Measurements from ENCODE around the gene CTRL.

Gene CTRL

GRCh38 chr16:67941469-67942199 lies 10.0 kb upstream of the CTRL start:
- peak; percentile 2 for ATAC-seq
- TF ChIP-seq ESRRG (CRISPR knock-in tag; IDR thresholded peaks at IDR 0.05) (no peak), CSDC2 (CRISPR knock-in tag; IDR thresholded peaks at IDR 0.05) (no peak), GLIS3 (CRISPR knock-in tag; IDR thresholded peaks at IDR 0.05) (no peak), ZC3H10 (CRISPR knock-in tag; IDR thresholded peaks at IDR 0.05) (no peak), POU6F1 (CRISPR knock-in tag; IDR thresholded peaks at IDR 0.05; ENCODE audit: borderline replicate concordance, low read depth) (no peak), RARB (CRISPR knock-in tag; IDR thresholded peaks at IDR 0.05) (no peak)
- TF ChIP-seq, protein P1, sequence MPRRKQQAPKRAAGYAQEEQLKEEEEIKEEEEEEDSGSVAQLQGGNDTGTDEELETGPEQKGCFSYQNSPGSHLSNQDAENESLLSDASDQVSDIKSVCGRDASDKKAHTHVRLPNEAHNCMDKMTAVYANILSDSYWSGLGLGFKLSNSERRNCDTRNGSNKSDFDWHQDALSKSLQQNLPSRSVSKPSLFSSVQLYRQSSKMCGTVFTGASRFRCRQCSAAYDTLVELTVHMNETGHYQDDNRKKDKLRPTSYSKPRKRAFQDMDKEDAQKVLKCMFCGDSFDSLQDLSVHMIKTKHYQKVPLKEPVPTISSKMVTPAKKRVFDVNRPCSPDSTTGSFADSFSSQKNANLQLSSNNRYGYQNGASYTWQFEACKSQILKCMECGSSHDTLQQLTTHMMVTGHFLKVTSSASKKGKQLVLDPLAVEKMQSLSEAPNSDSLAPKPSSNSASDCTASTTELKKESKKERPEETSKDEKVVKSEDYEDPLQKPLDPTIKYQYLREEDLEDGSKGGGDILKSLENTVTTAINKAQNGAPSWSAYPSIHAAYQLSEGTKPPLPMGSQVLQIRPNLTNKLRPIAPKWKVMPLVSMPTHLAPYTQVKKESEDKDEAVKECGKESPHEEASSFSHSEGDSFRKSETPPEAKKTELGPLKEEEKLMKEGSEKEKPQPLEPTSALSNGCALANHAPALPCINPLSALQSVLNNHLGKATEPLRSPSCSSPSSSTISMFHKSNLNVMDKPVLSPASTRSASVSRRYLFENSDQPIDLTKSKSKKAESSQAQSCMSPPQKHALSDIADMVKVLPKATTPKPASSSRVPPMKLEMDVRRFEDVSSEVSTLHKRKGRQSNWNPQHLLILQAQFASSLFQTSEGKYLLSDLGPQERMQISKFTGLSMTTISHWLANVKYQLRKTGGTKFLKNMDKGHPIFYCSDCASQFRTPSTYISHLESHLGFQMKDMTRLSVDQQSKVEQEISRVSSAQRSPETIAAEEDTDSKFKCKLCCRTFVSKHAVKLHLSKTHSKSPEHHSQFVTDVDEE (CRISPR knock-in tag; IDR thresholded peaks at IDR 0.05): no peak

- ATAC-seq: no peak
- TF ChIP-seq TCF4 (CRISPR knock-in tag; IDR thresholded peaks at IDR 0.05; ENCODE audit: borderline replicate concordance) (no peak), POU6F1 (CRISPR knock-in tag; IDR thresholded peaks at IDR 0.05; ENCODE audit: borderline replicate concordance, low read depth) (no peak), RARB (CRISPR knock-in tag; IDR thresholded peaks at IDR 0.05) (no peak), PPARA (CRISPR knock-in tag; IDR thresholded peaks at IDR 0.05; ENCODE audit: borderline replicate concordance) (no peak)
- TF ChIP-seq, protein P2, sequence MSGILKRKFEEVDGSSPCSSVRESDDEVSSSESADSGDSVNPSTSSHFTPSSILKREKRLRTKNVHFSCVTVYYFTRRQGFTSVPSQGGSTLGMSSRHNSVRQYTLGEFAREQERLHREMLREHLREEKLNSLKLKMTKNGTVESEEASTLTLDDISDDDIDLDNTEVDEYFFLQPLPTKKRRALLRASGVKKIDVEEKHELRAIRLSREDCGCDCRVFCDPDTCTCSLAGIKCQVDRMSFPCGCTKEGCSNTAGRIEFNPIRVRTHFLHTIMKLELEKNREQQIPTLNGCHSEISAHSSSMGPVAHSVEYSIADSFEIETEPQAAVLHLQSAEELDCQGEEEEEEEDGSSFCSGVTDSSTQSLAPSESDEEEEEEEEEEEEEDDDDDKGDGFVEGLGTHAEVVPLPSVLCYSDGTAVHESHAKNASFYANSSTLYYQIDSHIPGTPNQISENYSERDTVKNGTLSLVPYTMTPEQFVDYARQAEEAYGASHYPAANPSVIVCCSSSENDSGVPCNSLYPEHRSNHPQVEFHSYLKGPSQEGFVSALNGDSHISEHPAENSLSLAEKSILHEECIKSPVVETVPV (CRISPR knock-in tag; IDR thresholded peaks at IDR 0.05): no peak
Observed at GRCh38 chr16:67940446-67941089, 8.9 kb upstream of the CTRL start.

DNA sequence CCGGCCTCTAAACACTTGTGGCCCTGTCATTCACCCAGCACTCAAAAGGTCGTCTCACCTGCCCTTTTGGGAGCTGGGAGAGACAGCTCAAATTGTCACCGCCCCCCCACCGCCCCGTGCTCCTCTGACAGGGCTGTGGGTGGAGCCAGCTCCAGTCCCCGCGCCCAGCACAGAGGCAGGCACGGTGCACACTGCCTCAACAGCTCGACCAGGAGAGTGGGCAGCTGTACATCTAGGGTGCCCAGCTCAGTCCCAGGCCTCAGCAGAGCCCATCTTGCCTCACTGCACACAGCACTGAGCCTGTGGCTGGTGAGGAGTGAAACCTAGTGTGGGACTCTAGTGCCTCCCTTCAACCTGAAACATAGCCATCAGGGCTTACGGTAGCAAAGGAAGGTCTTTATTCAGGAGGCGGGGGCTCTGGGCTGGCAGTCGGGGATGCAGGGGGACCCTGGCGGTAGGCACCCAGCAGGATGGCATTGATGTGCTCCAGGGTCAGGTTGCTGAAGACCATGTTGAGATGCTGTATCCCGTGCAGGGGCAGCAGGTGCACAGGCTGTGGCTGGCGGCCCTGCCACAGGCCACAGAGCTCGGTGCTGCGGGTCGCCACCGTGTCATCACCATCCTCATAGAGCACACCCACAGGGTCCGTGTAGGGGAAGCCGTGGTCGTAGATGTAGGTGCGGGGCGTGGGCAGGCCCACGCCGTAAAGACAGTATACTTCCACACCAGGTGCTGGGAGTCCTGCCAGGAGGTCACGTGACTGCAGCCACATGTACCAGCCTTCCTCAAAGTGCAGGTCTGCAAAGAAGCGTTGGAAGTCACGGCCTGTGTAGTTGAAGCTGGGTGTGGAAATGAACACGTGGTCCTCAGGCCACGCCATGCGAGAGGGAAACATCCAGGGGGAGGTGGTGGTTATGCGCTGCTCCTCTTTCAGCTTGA lies 8.1 kb upstream of the CTRL start:
- TF ChIP-seq SNAI2 (CRISPR knock-in tag; IDR thresholded peaks at IDR 0.05) (no peak), ISL1 (CRISPR knock-in tag; IDR thresholded peaks at IDR 0.05) (no peak), ZNF8 (CRISPR knock-in tag; IDR thresholded peaks at IDR 0.05) (no peak), ZFP3 (CRISPR knock-in tag; IDR thresholded peaks at IDR 0.05) (no peak), PPARA (CRISPR knock-in tag; IDR thresholded peaks at IDR 0.05; ENCODE audit: borderline replicate concordance) (no peak), PATZ1 (CRISPR knock-in tag; IDR thresholded peaks at IDR 0.05; ENCODE audit: borderline replicate concordance) (no peak), CSDC2 (CRISPR knock-in tag; IDR thresholded peaks at IDR 0.05) (no peak), ESRRG (CRISPR knock-in tag; IDR thresholded peaks at IDR 0.05) (no peak), OSR1 (CRISPR knock-in tag; IDR thresholded peaks at IDR 0.05) (no peak), GLIS3 (CRISPR knock-in tag; IDR thresholded peaks at IDR 0.05) (no peak), BACH2 (CRISPR knock-in tag; IDR thresholded peaks at IDR 0.05; ENCODE audit: borderline replicate concordance) (no peak), ZNF70 (CRISPR knock-in tag; IDR thresholded peaks at IDR 0.05) (no peak), TOX (CRISPR knock-in tag; IDR thresholded peaks at IDR 0.05; ENCODE audit: borderline replicate concordance) (no peak), ZNF565 (CRISPR knock-in tag; conservative IDR thresholded peaks at IDR 0.05; ENCODE audit: low read depth) (no peak), POU6F1 (CRISPR knock-in tag; IDR thresholded peaks at IDR 0.05; ENCODE audit: borderline replicate concordance, low read depth) (no peak), TCF4 (CRISPR knock-in tag; IDR thresholded peaks at IDR 0.05; ENCODE audit: borderline replicate concordance) (no peak), ARNTL (CRISPR knock-in tag; IDR thresholded peaks at IDR 0.05; ENCODE audit: borderline replicate concordance, low read depth) (no peak), RARB (CRISPR knock-in tag; IDR thresholded peaks at IDR 0.05) (no peak)
- TF ChIP-seq, protein P3, sequence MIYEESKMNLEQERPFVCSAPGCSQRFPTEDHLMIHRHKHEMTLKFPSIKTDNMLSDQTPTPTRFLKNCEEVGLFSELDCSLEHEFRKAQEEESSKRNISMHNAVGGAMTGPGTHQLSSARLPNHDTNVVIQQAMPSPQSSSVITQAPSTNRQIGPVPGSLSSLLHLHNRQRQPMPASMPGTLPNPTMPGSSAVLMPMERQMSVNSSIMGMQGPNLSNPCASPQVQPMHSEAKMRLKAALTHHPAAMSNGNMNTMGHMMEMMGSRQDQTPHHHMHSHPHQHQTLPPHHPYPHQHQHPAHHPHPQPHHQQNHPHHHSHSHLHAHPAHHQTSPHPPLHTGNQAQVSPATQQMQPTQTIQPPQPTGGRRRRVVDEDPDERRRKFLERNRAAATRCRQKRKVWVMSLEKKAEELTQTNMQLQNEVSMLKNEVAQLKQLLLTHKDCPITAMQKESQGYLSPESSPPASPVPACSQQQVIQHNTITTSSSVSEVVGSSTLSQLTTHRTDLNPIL (CRISPR knock-in tag; IDR thresholded peaks at IDR 0.05; ENCODE audit: low read depth): no peak
- ATAC-seq: no peak

Measured in SK-N-SH treated with all-trans-retinoic acid at 6 μM for 48 hours (cell line).